HepG2 (cell line): ENCODE results near the gene PGA5. TPM values are rescaled to one million over a fixed set of nuclear protein-coding genes. Genes with fewer than 3 reads are reported as not detected.

Experiments
- CBX5 ChIP-seq: sonication (generic); formaldehyde crosslinking; IDR thresholded peaks from 2 replicates; pipeline ENCODE4 v1.4.0; 2020; ENCODE audit warnings: missing genetic modification reagents, borderline replicate concordance
- EP300 ChIP-seq, 3 experiments: sonication (generic) in 1 of 3; formaldehyde crosslinking in 1 of 3; IDR thresholded peaks; 2 replicates each; pipeline versions ENCODE4 v1.5.1 to v1.6.1; 2011 to 2020; ENCODE audit warnings: low read depth in 2 of 3, low read length in 2 of 3, borderline replicate concordance in 1 of 3, improper control_type of control experiment in 1 of 3, mild to moderate bottlenecking in 1 of 3, missing genetic modification reagents in 1 of 3, moderate library complexity in 1 of 3
- ERF ChIP-seq: IDR thresholded peaks from 2 replicates; pipeline ENCODE4 v1.6.1; 2018; ENCODE audit warnings: missing biosample characterization, missing genetic modification reagents
- ESRRA ChIP-seq: sonication (generic); formaldehyde crosslinking; IDR thresholded peaks from 2 replicates; pipeline ENCODE4 v1.5.1; 2020; ENCODE audit warnings: mild to moderate bottlenecking, low read depth, missing genetic modification reagents
- FOXP1 ChIP-seq, 2 experiments: fragments of 450-650 bp in 1 of 2; IDR thresholded peaks; 2 replicates each; pipeline ENCODE4 v1.6.1; 2017 to 2018; ENCODE audit warnings: antibody characterized with exemption in 1 of 2
- HNF1B ChIP-seq: sonication (generic); formaldehyde crosslinking; IDR thresholded peaks from 2 replicates; pipeline ENCODE4 v1.5.1; 2020; ENCODE audit warnings: mild to moderate bottlenecking, moderate library complexity, missing genetic modification reagents
- IRF2 ChIP-seq: IDR thresholded peaks from 2 replicates; pipeline ENCODE4 v1.6.1; 2018; ENCODE audit warnings: missing genetic modification reagents, missing compliant biosample characterization
- LBX2 ChIP-seq: sonication (generic); formaldehyde crosslinking; IDR thresholded peaks from 2 replicates; pipeline ENCODE4 v1.5.0; 2020; ENCODE audit warnings: missing genetic modification reagents, mild to moderate bottlenecking, borderline replicate concordance
- MAX ChIP-seq: IDR thresholded peaks from 2 replicates; pipeline ENCODE4 v1.6.1; 2012; ENCODE audit warnings: inconsistent platforms
- MEF2D ChIP-seq: sonication (generic); formaldehyde crosslinking; IDR thresholded peaks from 2 replicates; pipeline ENCODE4 v1.5.1; 2020; ENCODE audit warnings: mild to moderate bottlenecking, missing genetic modification reagents
- MIER2 ChIP-seq: IDR thresholded peaks from 2 replicates; pipeline ENCODE4 v1.6.1; 2016; ENCODE audit warnings: missing biosample characterization, missing genetic modification reagents
- MIER3 ChIP-seq: IDR thresholded peaks from 2 replicates; pipeline ENCODE4 v1.6.1; 2016; ENCODE audit warnings: missing compliant biosample characterization, borderline replicate concordance
- RXRA ChIP-seq: sonication (generic); formaldehyde crosslinking; IDR thresholded peaks from 2 replicates; pipeline ENCODE4 v1.5.1; 2020; ENCODE audit warnings: missing genetic modification reagents
- SALL1 ChIP-seq: sonication (generic); formaldehyde crosslinking; IDR thresholded peaks from 2 replicates; pipeline ENCODE4 v1.8.0; 2022; ENCODE audit warnings: mild to moderate bottlenecking, missing genetic modification reagents
- SOX13 ChIP-seq, 3 experiments: fragments of 450-650 bp in 1 of 3; sonication (generic) in 1 of 3; formaldehyde crosslinking in 1 of 3; IDR thresholded peaks in 2 of 3; conservative IDR thresholded peaks in 1 of 3; 2 replicates each; pipeline versions ENCODE4 v1.5.0 to v1.6.1; 2016 to 2020; ENCODE audit warnings: antibody characterized with exemption in 1 of 3, mild to moderate bottlenecking in 1 of 3, missing compliant biosample characterization in 1 of 3, missing genetic modification reagents in 1 of 3, moderate library complexity in 1 of 3
- SP1 ChIP-seq, 2 experiments: fragments of 450-650 bp in 1 of 2; sonication (generic) in 1 of 2; formaldehyde crosslinking in 1 of 2; IDR thresholded peaks; 2 replicates each; pipeline versions ENCODE4 v1.4.0 to v1.6.1; 2016 to 2020; ENCODE audit warnings: missing genetic modification reagents in 1 of 2
- TFDP2 ChIP-seq: sonication (generic); formaldehyde crosslinking; IDR thresholded peaks from 2 replicates; pipeline ENCODE4 v1.4.0; 2020; ENCODE audit warnings: missing genetic modification reagents
- TMF1 ChIP-seq: sonication (generic); formaldehyde crosslinking; IDR thresholded peaks from 2 replicates; pipeline ENCODE4 v1.8.1; 2022; ENCODE audit warnings: low read depth, missing genetic modification reagents
- ZNF205 ChIP-seq: IDR thresholded peaks from 2 replicates; pipeline ENCODE4 v1.6.1; 2018; ENCODE audit warnings: missing biosample characterization, missing genetic modification reagents
- ZNF234 ChIP-seq: sonication (generic); formaldehyde crosslinking; conservative IDR thresholded peaks from 2 replicates; pipeline ENCODE4 v1.5.1; 2020; ENCODE audit warnings: mild to moderate bottlenecking, missing genetic modification reagents
- ZNF441 ChIP-seq: sonication (generic); formaldehyde crosslinking; IDR thresholded peaks from 2 replicates; pipeline ENCODE4 v1.7.0; 2021; ENCODE audit warnings: missing genetic modification reagents, borderline replicate concordance
- ZNF510 ChIP-seq: sonication (generic); formaldehyde crosslinking; IDR thresholded peaks from 2 replicates; pipeline ENCODE4 v1.4.0; 2020; ENCODE audit warnings: low read depth, mild to moderate bottlenecking, missing genetic modification reagents
- ZNF546 ChIP-seq: sonication (generic); formaldehyde crosslinking; conservative IDR thresholded peaks from 2 replicates; pipeline ENCODE4 v1.8.1; 2023; ENCODE audit warnings: mild to moderate bottlenecking, missing genetic modification reagents
- ZNF607 ChIP-seq: sonication (generic); formaldehyde crosslinking; IDR thresholded peaks from 2 replicates; pipeline ENCODE4 v1.5.1; 2020; ENCODE audit warnings: missing genetic modification reagents, mild to moderate bottlenecking, borderline replicate concordance
- ZNF7 ChIP-seq: IDR thresholded peaks from 2 replicates; pipeline ENCODE4 v1.6.1; 2016; ENCODE audit warnings: missing biosample characterization, missing genetic modification reagents
- ZNF788 ChIP-seq: sonication (generic); formaldehyde crosslinking; IDR thresholded peaks from 2 replicates; pipeline ENCODE4 v1.5.0; 2020; ENCODE audit warnings: mild to moderate bottlenecking, missing genetic modification reagents, borderline replicate concordance
- polyA plus RNA-seq, 8 experiments: library from polyadenylated mRNA; depleted of rRNA in 3 of 8; stranded (reverse) in 7 of 8; unstranded in 1 of 8; fragments of >200 nt; fragmentation: Illumina TruSeq in 4 of 8; extraction: Trizol in 4 of 8; gene quantifications; 2 replicates each; pipeline versions ENCODE4 v1.2.1 to v1.2.3, GENCODE V29; 2011 to 2016; ENCODE audit warnings: low read depth in 4 of 8, missing spikeins in 1 of 8, mixed read lengths in 1 of 8; ENCODE audit not compliant: insufficient read depth in 1 of 8
- total RNA-seq, 5 experiments: library from RNA; depleted of rRNA; stranded (reverse); fragments of >200 nt; fragmentation: Illumina TruSeq; extraction: Trizol; gene quantifications; 2 replicates each; pipeline ENCODE4 v1.2.3, GENCODE V29; 2016; ENCODE audit warnings: low read depth in 1 of 5

PGA5 gene
- total and polyA plus RNA-seq, 2 of the 13 experiments (the other 11 are each of a cell fraction or from before 2014, with no cell fraction given) = not detected

GRCh38 chr11:61298663-61299244, 57.8 kb downstream of the PGA5 start (continued):
- TF ChIP-seq SALL1 (CRISPR knock-in tag) (peak; percentile 73), HNF1B (peak; percentile 67; the same call in 1 of the 2 replicates), ZNF205 (CRISPR knock-in tag) (peak; percentile 78; the same call in 1 of the 2 replicates), ZNF788 (CRISPR knock-in tag) (peak; percentile 68; the same call in 1 of the 2 replicates), ZNF7 (CRISPR knock-in tag) (peak; percentile 99), ERF (CRISPR knock-in tag) (peak; percentile 50; the same call in 1 of the 2 replicates), MIER3 (CRISPR knock-in tag) (peak; percentile 60; the same call in 1 of the 2 replicates), ESRRA (no peak), EP300 (IDR thresholded peaks at IDR 0.05; ENCODE audit: low read depth in 2 of 2, low read length in 2 of 2) (peak in 1 of 2 experiments; percentile 59; a peak in 2 of 4 replicates), EP300 (CRISPR knock-in tag; IDR thresholded peaks at IDR 0.05; ENCODE audit: borderline replicate concordance) (no peak; the same call in 1 of the 2 replicates), TFDP2 (CRISPR knock-in tag) (0 out of 2 replicates have a peak, but pooled peaks have one; percentile 15), ZNF607 (no peak), LBX2 (CRISPR knock-in tag) (no peak), MIER2 (CRISPR knock-in tag) (peak; percentile 59; the same call in 1 of the 2 replicates), CBX5 (CRISPR knock-in tag) (peak; percentile 83; the same call in 1 of the 2 replicates), ZNF510 (CRISPR knock-in tag) (no peak), ZNF441 (CRISPR knock-in tag) (0 out of 2 replicates have a peak, but pooled peaks have one; percentile 61), RXRA (CRISPR knock-in tag) (peak; percentile 65; the same call in 1 of the 2 replicates), TMF1 (CRISPR knock-in tag) (0 out of 2 replicates have a peak, but pooled peaks have one; percentile 33), MAX (peak; percentile 82), ZNF546 (CRISPR knock-in tag) (peak; percentile 38; the same call in 1 of the 2 replicates), FOXP1 (IDR thresholded peaks at IDR 0.05) (peak; percentile 74), FOXP1 (CRISPR knock-in tag; IDR thresholded peaks at IDR 0.05) (peak; percentile 68), SOX13 (IDR thresholded peaks at IDR 0.05) (no peak), SOX13 (CRISPR knock-in tag; conservative IDR thresholded peaks at IDR 0.05 in 1 of 2, IDR thresholded peaks at IDR 0.05 in 1 of 2) (peak in 1 of 2 experiments; percentile 74; a peak in 2 of 4 replicates), MEF2D (CRISPR knock-in tag) (peak; percentile 66; the same call in 1 of the 2 replicates), ZNF234 (no peak), SP1 (IDR thresholded peaks at IDR 0.05) (no peak), SP1 (CRISPR knock-in tag; IDR thresholded peaks at IDR 0.05) (no peak), IRF2 (peak; percentile 64; the same call in 1 of the 2 replicates)
